Measurements from ENCODE around the gene TCERG1L. TPM values are rescaled to one million over a fixed set of nuclear protein-coding genes. Genes with fewer than 3 reads are reported as not detected.

TCERG1L gene
- total RNA-seq, 1 experiment from 2014 or later: 1.5 TPM

- ATAC-seq (peak; percentile 65), DNase-seq (ENCODE audit: low spot score) (peak; percentile 39)
- Mint-ChIP-seq H3K27me3 (ENCODE audit: low read depth) (peaks cover 16% of the 10 kb centered on the region), H3K4me1 (peaks cover 3% of the 10 kb centered on the region; the same call in 1 of the 2 replicates), H3K9me3 (peaks cover 46% of the 10 kb centered on the region), H3K27ac (no peak overlapping the region), H3K36me3 (peaks cover 47% of the 10 kb centered on the region), H3K4me3 (peak overlapping the region; percentile 36; the same call in 1 of the 2 replicates)
- TF ChIP-seq FOXP1 (CRISPR knock-in tag; IDR thresholded peaks at IDR 0.05; ENCODE audit: borderline replicate concordance) (peak; percentile 30; the same call in 1 of the 2 replicates), HMGA2 (CRISPR knock-in tag; IDR thresholded peaks at IDR 0.05) (no peak), PRDM15 (CRISPR knock-in tag; IDR thresholded peaks at IDR 0.05) (peak; percentile 85)
- TF ChIP-seq, protein P1, sequence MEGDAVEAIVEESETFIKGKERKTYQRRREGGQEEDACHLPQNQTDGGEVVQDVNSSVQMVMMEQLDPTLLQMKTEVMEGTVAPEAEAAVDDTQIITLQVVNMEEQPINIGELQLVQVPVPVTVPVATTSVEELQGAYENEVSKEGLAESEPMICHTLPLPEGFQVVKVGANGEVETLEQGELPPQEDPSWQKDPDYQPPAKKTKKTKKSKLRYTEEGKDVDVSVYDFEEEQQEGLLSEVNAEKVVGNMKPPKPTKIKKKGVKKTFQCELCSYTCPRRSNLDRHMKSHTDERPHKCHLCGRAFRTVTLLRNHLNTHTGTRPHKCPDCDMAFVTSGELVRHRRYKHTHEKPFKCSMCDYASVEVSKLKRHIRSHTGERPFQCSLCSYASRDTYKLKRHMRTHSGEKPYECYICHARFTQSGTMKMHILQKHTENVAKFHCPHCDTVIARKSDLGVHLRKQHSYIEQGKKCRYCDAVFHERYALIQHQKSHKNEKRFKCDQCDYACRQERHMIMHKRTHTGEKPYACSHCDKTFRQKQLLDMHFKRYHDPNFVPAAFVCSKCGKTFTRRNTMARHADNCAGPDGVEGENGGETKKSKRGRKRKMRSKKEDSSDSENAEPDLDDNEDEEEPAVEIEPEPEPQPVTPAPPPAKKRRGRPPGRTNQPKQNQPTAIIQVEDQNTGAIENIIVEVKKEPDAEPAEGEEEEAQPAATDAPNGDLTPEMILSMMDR (IDR thresholded peaks at IDR 0.05): 0 out of 2 replicates have a peak, but pooled peaks have one; percentile 26
- TF ChIP-seq, protein P2, sequence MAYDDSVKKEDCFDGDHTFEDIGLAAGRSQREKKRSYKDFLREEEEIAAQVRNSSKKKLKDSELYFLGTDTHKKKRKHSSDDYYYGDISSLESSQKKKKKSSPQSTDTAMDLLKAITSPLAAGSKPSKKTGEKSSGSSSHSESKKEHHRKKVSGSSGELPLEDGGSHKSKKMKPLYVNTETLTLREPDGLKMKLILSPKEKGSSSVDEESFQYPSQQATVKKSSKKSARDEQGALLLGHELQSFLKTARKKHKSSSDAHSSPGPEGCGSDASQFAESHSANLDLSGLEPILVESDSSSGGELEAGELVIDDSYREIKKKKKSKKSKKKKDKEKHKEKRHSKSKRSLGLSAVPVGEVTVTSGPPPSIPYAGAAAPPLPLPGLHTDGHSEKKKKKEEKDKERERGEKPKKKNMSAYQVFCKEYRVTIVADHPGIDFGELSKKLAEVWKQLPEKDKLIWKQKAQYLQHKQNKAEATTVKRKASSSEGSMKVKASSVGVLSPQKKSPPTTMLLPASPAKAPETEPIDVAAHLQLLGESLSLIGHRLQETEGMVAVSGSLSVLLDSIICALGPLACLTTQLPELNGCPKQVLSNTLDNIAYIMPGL (CRISPR knock-in tag; IDR thresholded peaks at IDR 0.05): peak; percentile 75; the same call in 1 of the 2 replicates
- ChIA-PET CTCF (interaction anchor here (0.6 to 1.3 kb wide), 2 partner anchors 142 to 377 kb away, joined by 3 to 7 read pairs; no protein-coding TSS in a partner anchor), POLR2A (no interaction called here)
Measured at GRCh38 chr10:131312478-131312836, 936 bp upstream of the TCERG1L start.

- TF ChIP-seq TP53 (CRISPR knock-in tag; IDR thresholded peaks at IDR 0.05): no peak
- TF ChIP-seq ZNF396 (CRISPR knock-in tag; IDR thresholded peaks at IDR 0.05; ENCODE audit: borderline replicate concordance): no peak
- no peak for TF ChIP-seq RELA (CRISPR knock-in tag; IDR thresholded peaks at IDR 0.05; ENCODE audit: borderline replicate concordance)
- TF ChIP-seq MLX (CRISPR knock-in tag; IDR thresholded peaks at IDR 0.05): no peak
- no peak for TF ChIP-seq KAT7 (CRISPR knock-in tag; IDR thresholded peaks at IDR 0.05; ENCODE audit: borderline replicate concordance)
- TF ChIP-seq, protein P3, sequence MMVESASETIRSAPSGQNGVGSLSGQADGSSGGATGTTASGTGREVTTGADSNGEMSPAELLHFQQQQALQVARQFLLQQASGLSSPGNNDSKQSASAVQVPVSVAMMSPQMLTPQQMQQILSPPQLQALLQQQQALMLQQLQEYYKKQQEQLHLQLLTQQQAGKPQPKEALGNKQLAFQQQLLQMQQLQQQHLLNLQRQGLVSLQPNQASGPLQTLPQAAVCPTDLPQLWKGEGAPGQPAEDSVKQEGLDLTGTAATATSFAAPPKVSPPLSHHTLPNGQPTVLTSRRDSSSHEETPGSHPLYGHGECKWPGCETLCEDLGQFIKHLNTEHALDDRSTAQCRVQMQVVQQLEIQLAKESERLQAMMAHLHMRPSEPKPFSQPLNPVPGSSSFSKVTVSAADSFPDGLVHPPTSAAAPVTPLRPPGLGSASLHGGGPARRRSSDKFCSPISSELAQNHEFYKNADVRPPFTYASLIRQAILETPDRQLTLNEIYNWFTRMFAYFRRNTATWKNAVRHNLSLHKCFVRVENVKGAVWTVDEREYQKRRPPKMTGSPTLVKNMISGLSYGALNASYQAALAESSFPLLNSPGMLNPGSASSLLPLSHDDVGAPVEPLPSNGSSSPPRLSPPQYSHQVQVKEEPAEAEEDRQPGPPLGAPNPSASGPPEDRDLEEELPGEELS (CRISPR knock-in tag; IDR thresholded peaks at IDR 0.05): no peak
- TF ChIP-seq TEAD4 (CRISPR knock-in tag; IDR thresholded peaks at IDR 0.05): no peak
- no peak for TF ChIP-seq SOX15 (CRISPR knock-in tag; IDR thresholded peaks at IDR 0.05)
- no peak for TF ChIP-seq FOXK1 (CRISPR knock-in tag; IDR thresholded peaks at IDR 0.05)
- no peak for TF ChIP-seq ERG (CRISPR knock-in tag; IDR thresholded peaks at IDR 0.05)
- TF ChIP-seq GTF2I (CRISPR knock-in tag; conservative IDR thresholded peaks at IDR 0.05): no peak
- no peak for TF ChIP-seq USF1 (CRISPR knock-in tag; IDR thresholded peaks at IDR 0.05)
- TF ChIP-seq ZNF317 (CRISPR knock-in tag; IDR thresholded peaks at IDR 0.05; ENCODE audit: borderline replicate concordance, low read depth): no peak
- Mint-ChIP-seq H3K27ac (no peak overlapping the region), H3K9me3 (peaks cover 47% of the 10 kb centered on the region), H3K4me1 (peaks cover 3% of the 10 kb centered on the region; the same call in 1 of the 2 replicates), H3K36me3 (peaks cover 43% of the 10 kb centered on the region), H3K27me3 (ENCODE audit: low read depth) (peaks cover 14% of the 10 kb centered on the region), H3K4me3 (no peak overlapping the region)
- ChIA-PET POLR2A (no interaction called here), CTCF (interaction anchor here (0.6 kb wide), 1 partner anchor 569 kb away, joined by 4 read pairs; no protein-coding TSS in a partner anchor)
- DNase-seq (ENCODE audit: low spot score) (no peak), ATAC-seq (no peak)
Measured at GRCh38 chr10:131311402-131311660, 190 bp downstream of the TCERG1L start.

Data from WTC11 (cell line).